HL-60 (cell line): Measurements from ENCODE around the gene CTIF.

Experiments used
- POLR2AphosphoS5 ChIP-seq: IDR thresholded peaks from 2 replicates; pipeline ENCODE4 v1.6.1; 2012; ENCODE audit warnings: low read depth
- TF ChIP-seq, protein P1 (sequence below): IDR thresholded peaks from one replicate; pipeline ENCODE4 v1.5.1; 2011; ENCODE audit warnings: low read length, control low read depth, inconsistent platforms; ENCODE audit not compliant: insufficient read depth

DNA sequence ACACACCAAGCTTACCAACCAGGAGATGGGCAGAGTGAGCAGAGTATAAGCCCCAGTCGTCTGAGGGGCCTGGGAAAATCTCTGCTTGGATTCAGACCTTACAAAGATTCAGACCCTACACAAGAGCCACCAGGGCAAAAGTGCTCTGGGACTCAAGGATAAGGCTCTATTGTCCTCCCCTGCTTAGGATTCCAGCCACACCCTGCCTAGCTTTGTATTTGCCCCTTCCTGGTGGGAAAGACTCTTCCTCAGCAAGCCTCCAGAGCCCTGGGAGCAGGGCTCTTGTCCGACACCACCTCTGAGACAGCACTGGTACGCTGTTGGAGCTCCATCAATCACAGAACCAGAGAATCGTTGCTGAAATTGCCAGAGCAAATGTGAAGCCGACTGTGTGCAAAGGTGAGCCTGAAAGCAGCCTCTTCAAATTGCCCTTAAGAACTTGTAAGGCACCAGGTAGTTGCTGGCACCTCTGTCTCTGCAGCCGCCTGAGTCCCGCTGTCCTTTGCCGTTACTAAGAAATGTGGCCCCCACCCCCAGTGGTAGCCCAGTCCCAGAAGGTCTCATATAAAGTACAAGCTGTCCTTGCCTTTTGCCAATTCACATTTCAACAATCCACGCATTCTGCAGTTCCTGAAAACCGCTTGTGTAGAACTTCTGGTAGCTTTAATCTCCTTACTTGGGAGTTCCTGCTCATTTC lies 148.7 kb downstream of the CTIF start:
- TF ChIP-seq, protein P1, sequence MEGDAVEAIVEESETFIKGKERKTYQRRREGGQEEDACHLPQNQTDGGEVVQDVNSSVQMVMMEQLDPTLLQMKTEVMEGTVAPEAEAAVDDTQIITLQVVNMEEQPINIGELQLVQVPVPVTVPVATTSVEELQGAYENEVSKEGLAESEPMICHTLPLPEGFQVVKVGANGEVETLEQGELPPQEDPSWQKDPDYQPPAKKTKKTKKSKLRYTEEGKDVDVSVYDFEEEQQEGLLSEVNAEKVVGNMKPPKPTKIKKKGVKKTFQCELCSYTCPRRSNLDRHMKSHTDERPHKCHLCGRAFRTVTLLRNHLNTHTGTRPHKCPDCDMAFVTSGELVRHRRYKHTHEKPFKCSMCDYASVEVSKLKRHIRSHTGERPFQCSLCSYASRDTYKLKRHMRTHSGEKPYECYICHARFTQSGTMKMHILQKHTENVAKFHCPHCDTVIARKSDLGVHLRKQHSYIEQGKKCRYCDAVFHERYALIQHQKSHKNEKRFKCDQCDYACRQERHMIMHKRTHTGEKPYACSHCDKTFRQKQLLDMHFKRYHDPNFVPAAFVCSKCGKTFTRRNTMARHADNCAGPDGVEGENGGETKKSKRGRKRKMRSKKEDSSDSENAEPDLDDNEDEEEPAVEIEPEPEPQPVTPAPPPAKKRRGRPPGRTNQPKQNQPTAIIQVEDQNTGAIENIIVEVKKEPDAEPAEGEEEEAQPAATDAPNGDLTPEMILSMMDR = no peak
- no peak for TF ChIP-seq POLR2AphosphoS5
